Epithelial cell of esophagus (primary cell): ENCODE measurements around the gene PIK3R6.

Experiments
- DNase-seq: peaks from one replicate; pipeline ENCODE4 v3.0.0; 2010; ENCODE audit warnings: low read depth
- H3K4me3 ChIP-seq: 2 replicates; pipeline ENCODE4 v1.5.1; 2011; ENCODE audit warnings: mild to moderate bottlenecking, low read length, control low read depth
- CTCF ChIP-seq: IDR thresholded peaks from 2 replicates; pipeline ENCODE4 v1.5.1; 2011; ENCODE audit warnings: low read depth, mild to moderate bottlenecking, low read length, control low read depth, inconsistent platforms; ENCODE audit not compliant: insufficient read depth; ENCODE audit errors: missing control alignments

The PIK3R6 gene, protein sequence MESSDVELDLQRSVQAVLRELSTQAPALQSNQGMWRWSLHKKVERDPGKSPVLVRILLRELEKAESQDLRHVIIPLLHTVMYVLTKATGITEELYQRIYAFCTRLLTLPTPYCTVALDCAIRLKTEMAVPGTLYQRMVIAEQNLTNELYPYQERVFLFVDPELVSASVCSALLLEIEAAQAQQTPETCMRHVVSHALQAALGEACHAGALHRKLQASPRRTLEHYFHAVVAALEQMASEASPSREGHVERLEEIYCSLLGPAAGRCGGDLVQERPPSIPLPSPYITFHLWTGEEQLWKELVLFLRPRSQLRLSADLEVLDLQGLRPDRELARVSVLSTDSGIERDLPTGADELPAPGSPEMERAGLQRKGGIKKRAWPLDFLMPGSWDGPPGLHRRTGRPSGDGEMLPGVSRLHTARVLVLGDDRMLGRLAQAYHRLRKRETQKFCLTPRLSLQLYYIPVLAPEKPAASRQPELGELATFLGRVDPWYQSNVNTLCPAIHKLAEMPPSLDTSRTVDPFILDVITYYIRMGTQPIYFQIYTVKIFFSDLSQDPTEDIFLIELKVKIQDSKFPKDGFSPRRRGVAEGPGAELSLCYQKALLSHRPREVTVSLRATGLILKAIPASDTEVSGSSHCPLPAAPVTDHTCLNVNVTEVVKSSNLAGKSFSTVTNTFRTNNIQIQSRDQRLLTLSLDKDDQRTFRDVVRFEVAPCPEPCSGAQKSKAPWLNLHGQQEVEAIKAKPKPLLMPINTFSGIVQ

GRCh38 chr17:8867361-8867981 lies at the start of gene PIK3R6:
Gene PIK3R6 (minus strand): TSS chr17:8867674. CDS start chr17:8849794, 17,880 bp downstream.
- no peak for DNase-seq
- no peak for TF ChIP-seq CTCF
- no peak within 1 kb of the TSS for H3K4me3 ChIP-seq

DNA sequence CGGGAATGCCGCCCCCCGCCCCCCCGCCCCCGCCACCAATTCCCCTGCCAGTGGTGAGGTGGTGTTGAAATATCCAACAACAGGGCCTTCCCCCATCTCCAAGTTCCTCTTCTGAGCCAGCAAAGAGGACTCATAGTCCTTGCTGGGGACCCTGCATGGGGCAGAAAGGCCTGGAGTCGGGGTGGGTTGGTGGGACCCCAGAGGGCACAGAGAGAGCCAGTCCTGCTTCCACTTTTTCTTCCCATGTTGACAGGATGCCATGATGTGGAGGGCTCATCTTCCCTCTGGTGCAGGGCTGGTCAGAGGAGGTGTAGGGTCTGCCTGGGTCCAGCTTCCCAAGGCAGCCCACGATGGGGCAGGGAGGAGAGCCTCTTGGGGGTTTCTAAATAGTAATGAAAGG lies 49.0 kb upstream of the PIK3R6 start:
- no peak for DNase-seq
- TF ChIP-seq CTCF: no peak
- H3K4me3 ChIP-seq: no peak overlapping the region

DNA sequence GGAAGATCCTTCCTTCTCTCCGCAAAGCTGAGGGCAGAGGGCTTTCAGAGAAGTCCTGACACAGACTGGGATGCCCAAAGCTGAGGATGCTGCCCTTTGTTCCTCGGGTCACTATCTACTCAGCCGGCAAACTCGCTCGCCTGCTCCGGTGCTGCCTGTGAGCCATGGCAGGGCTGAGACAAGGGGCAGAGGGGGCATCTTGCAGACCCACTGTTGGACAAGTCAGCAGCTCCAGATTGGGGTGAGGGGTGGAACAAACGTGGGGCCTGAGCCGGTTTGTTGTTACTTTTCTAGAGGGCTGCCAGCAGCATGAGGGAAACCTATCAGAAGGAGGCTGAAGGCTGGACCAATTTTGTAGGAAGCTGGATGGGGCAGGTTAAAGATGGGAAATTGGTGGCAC lies 47.1 kb upstream of the PIK3R6 start:
- DNase-seq: no peak
- no peak for TF ChIP-seq CTCF
- no peak overlapping the region for H3K4me3 ChIP-seq

- no peak overlapping the region for H3K4me3 ChIP-seq
- DNase-seq: no peak
- no peak for TF ChIP-seq CTCF
Measured at GRCh38 chr17:8913879-8914278, 46.4 kb upstream of the PIK3R6 start.

DNA sequence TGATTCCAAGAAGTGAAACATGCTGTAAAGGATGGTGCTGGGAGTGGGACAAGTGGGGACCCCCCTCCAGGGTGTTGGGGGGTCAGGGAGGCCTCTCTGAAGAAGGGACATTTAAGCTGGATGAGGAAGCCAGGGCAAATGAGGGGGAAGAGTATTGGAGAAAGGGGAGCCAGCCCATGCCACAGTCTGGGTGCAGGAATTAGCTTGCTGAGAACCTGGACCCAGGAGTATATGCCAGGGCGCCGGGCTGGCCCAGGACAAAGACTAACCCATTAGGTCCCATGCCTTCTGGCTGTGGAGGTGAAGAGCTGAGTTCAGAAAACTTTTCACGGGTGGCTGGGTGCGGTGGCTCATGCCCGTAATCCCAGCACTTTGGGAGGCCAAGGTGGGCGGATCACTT lies 45.6 kb upstream of the PIK3R6 start:
- DNase-seq: no peak
- TF ChIP-seq CTCF: no peak
- H3K4me3 ChIP-seq: no peak overlapping the region

DNA sequence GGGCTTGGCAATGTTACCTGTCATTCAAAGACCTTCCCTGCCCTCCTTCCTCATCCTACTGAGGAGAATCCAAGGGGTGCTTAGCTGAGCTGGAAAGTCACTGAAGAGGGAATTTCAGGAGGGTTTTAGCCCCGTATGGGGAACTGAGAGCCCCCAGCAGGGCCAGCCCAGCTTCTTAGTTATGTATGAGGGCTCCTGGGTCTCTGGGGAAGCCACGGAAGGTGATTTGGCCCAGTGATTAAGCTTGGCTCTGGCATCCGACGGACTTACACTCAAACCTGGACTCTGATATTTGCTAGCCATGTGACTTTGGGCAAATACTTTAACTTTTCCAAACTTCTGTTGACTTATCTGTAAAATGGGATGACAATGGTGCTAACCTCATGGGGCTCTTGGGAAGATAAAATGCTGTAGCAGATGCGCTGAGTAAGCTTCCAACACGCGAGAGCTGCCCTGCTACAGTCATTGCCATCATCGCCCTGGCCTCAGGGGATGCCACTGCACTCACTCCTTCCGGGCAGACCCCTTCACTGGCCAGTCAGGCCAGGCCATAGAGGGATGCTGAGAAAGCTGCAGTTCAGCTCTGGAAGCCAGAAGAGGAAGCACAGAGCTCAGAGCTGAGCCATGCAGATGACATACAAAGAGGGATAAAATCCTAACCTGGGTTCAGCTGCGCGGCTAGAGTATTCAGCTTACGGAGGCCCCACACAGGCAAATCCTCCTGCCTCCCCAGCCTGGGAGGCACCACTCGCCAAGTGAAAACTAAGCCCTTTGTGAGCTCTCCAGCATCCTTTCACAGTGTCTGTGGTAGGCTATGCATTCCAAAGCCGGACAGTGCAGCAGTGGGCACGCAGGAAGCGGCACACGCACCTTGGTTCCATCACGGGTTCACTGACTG lies 44.9 kb upstream of the PIK3R6 start:
- no peak for DNase-seq
- no peak for TF ChIP-seq CTCF
- no peak overlapping the region for H3K4me3 ChIP-seq
